Neural cell (in vitro differentiated cells): Measurements from ENCODE around the gene BSN. TPM values are rescaled to one million over a fixed set of nuclear protein-coding genes. Genes with fewer than 3 reads are reported as not detected.

Source experiments
- H2AFZ ChIP-seq: fragments of 200-600, 300-800 bp; sonication (generic), shearing (Covaris generic); 2 replicates; pipeline ENCODE4 v1.6.0; 2014; ENCODE audit warnings: low read depth, mild to moderate bottlenecking, antibody characterized with exemption, low read length, moderate library complexity
- H3F3A ChIP-seq: fragments of 200-600 bp; shearing (Covaris generic); 2 replicates; pipeline ENCODE4 v1.6.1; 2016; ENCODE audit warnings: mild to moderate bottlenecking, moderate library complexity, mixed read lengths, antibody characterized with exemption, low read length; ENCODE audit not compliant: insufficient read depth, poor library complexity, severe bottlenecking
- H3K27ac ChIP-seq: fragments of 200-600, 300-800 bp; sonication (generic), shearing (Covaris generic); 2 replicates; pipeline ENCODE4 v1.5.1; 2014; ENCODE audit warnings: mild to moderate bottlenecking, low read length, moderate library complexity
- H3K27me3 ChIP-seq: fragments of 300-800, 200-600 bp; sonication (generic), shearing (Covaris generic); 2 replicates; pipeline ENCODE4 v1.6.0; 2014; ENCODE audit warnings: mild to moderate bottlenecking, low read depth, low read length, moderate library complexity; ENCODE audit not compliant: insufficient read depth
- H3K36me3 ChIP-seq: fragments of 300-800, 200-600 bp; sonication (generic), shearing (Covaris generic); 2 replicates; pipeline ENCODE4 v1.5.1; 2014; ENCODE audit warnings: mild to moderate bottlenecking, antibody characterized with exemption, low read length, moderate library complexity; ENCODE audit not compliant: insufficient read depth
- H3K4me2 ChIP-seq: fragments of 300-800, 200-600 bp; sonication (generic), shearing (Covaris generic); 2 replicates; pipeline ENCODE4 v1.6.0; 2014; ENCODE audit warnings: mild to moderate bottlenecking, low read length
- H3K4me3 ChIP-seq: fragments of 300-800, 200-600 bp; sonication (generic), shearing (Covaris generic); 2 replicates; pipeline ENCODE4 v1.5.1; 2014; ENCODE audit warnings: mild to moderate bottlenecking, low read length, moderate library complexity
- H3K79me2 ChIP-seq: fragments of 200-600 bp; shearing (Covaris generic); replicated peaks from 2 replicates; pipeline ENCODE4 v1.6.0; 2014; ENCODE audit warnings: mild to moderate bottlenecking, low read length, moderate library complexity; ENCODE audit not compliant: insufficient read depth
- H3K9ac ChIP-seq: fragments of 300-800, 200-600 bp; sonication (generic), shearing (Covaris generic); 2 replicates; pipeline ENCODE4 v1.6.1; 2016; ENCODE audit warnings: mild to moderate bottlenecking, low read length, mixed read lengths
- H3K9me2 ChIP-seq: fragments of 200-600 bp; shearing (Covaris generic); 2 replicates; pipeline ENCODE4 v1.6.1; 2016; ENCODE audit warnings: mild to moderate bottlenecking, low read length, mixed read lengths; ENCODE audit not compliant: insufficient read depth
- H3K9me3 ChIP-seq: fragments of 200-600, 300-800 bp; sonication (generic), shearing (Covaris generic); 2 replicates; pipeline ENCODE4 v1.6.1; 2016; ENCODE audit warnings: mild to moderate bottlenecking, mixed run types, low read length, moderate library complexity, mixed read lengths
- H4K20me1 ChIP-seq: fragments of 200-600 bp; shearing (Covaris generic); 2 replicates; pipeline ENCODE4 v1.6.1; 2016; ENCODE audit warnings: mild to moderate bottlenecking, mixed run types; ENCODE audit not compliant: insufficient read depth
- CTCF ChIP-seq: fragments of 450-650 bp; IDR thresholded peaks from 2 replicates; pipeline ENCODE4 v1.5.1; 2014; ENCODE audit warnings: antibody characterized with exemption, mild to moderate bottlenecking, moderate library complexity; ENCODE audit not compliant: poor library complexity, severe bottlenecking
- EP300 ChIP-seq: fragments of 450-650 bp; conservative IDR thresholded peaks from 2 replicates; pipeline ENCODE4 v1.6.1; 2014; ENCODE audit warnings: antibody characterized with exemption, mild to moderate bottlenecking, moderate library complexity; ENCODE audit not compliant: poor library complexity, severe bottlenecking
- EZH2 ChIP-seq: fragments of 200-600, 300-800 bp; shearing (Covaris generic), sonication (generic); IDR thresholded peaks from 2 replicates; pipeline ENCODE4 v1.6.1; 2014; ENCODE audit warnings: antibody characterized with exemption, low read length, borderline replicate concordance, mild to moderate bottlenecking; ENCODE audit not compliant: insufficient read depth, poor library complexity, severe bottlenecking
- MXI1 ChIP-seq: fragments of 450-650 bp; conservative IDR thresholded peaks from 2 replicates; pipeline ENCODE4 v1.6.1; 2014; ENCODE audit warnings: antibody characterized with exemption, mild to moderate bottlenecking; ENCODE audit not compliant: poor library complexity, severe bottlenecking
- POLR2AphosphoS5 ChIP-seq: IDR thresholded peaks from 2 replicates; pipeline ENCODE4 v1.6.1; 2012
- RAD21 ChIP-seq: fragments of 450-650 bp; conservative IDR thresholded peaks from 2 replicates; pipeline ENCODE4 v1.6.1; 2014; ENCODE audit warnings: antibody characterized with exemption, mild to moderate bottlenecking, moderate library complexity
- REST ChIP-seq: IDR thresholded peaks from 2 replicates; pipeline ENCODE4 v1.6.1; 2012; ENCODE audit warnings: borderline replicate concordance
- SMC3 ChIP-seq: fragments of 450-650 bp; conservative IDR thresholded peaks from 2 replicates; pipeline ENCODE4 v1.6.1; 2014; ENCODE audit warnings: antibody characterized with exemption, mild to moderate bottlenecking, moderate library complexity; ENCODE audit not compliant: poor library complexity
- TAF1 ChIP-seq: IDR thresholded peaks from 2 replicates; pipeline ENCODE4 v1.6.1; 2012; ENCODE audit warnings: low read depth
- polyA plus RNA-seq: library from polyadenylated mRNA; depleted of rRNA; stranded (reverse); fragments of >200 nt; gene quantifications from 2 replicates; pipeline ENCODE4 v1.2.3, GENCODE V29; 2014

Gene BSN
- polyA plus RNA-seq, 1 donor from 2014 or later: 2.0 TPM

GRCh38 chr3:49600781-49601180 is 46.5 kb downstream of the BSN start:
- Histone ChIP-seq H3K27ac (no peak overlapping the region), H2AFZ (no peak overlapping the region)

GRCh38 chr3:49601358-49602048 is 47.2 kb downstream of the BSN start:
- H3K36me3 ChIP-seq: no peaks in the 10 kb centered on the region
- TF ChIP-seq RAD21 (no peak), TAF1 (no peak), REST (no peak), SMC3 (no peak), POLR2AphosphoS5 (no peak), MXI1 (no peak)

More at GRCh38 chr3:49600781-49601180, 46.5 kb downstream of the BSN start:
- no peak overlapping the region for H3K4me2 ChIP-seq
- H3K4me3 ChIP-seq: no peak overlapping the region
- no peaks in the 10 kb centered on the region for H3K27me3 ChIP-seq
- H3F3A ChIP-seq: no peaks in the 10 kb centered on the region
- H3K9me3 ChIP-seq: no peaks in the 10 kb centered on the region
- H3K9ac ChIP-seq: no peak overlapping the region
- H3K79me2 ChIP-seq: peaks cover 20% of the 10 kb centered on the region
- no peaks in the 10 kb centered on the region for H3K9me2 ChIP-seq
- no peaks in the 10 kb centered on the region for H4K20me1 ChIP-seq
- TF ChIP-seq CTCF (no peak), POLR2AphosphoS5 (no peak), EP300 (no peak), MXI1 (no peak), TAF1 (no peak), RAD21 (no peak), EZH2 (no peak), REST (no peak), SMC3 (no peak)
- no peaks in the 10 kb centered on the region for H3K36me3 ChIP-seq

More at GRCh38 chr3:49601358-49602048, 47.2 kb downstream of the BSN start:
- no peak overlapping the region for H3K4me3 ChIP-seq
- H3K9ac ChIP-seq: no peak overlapping the region
- no peak overlapping the region for H3K4me2 ChIP-seq
- H3K27ac ChIP-seq: no peak overlapping the region
- H3K9me2 ChIP-seq: no peaks in the 10 kb centered on the region
- no peaks in the 10 kb centered on the region for H3F3A ChIP-seq
- no peaks in the 10 kb centered on the region for H3K9me3 ChIP-seq
- H4K20me1 ChIP-seq: no peaks in the 10 kb centered on the region
- H3K27me3 ChIP-seq: no peaks in the 10 kb centered on the region
- no peak overlapping the region for H2AFZ ChIP-seq
- H3K79me2 ChIP-seq: peaks cover 18% of the 10 kb centered on the region
